Measurements from ENCODE around the gene GNA12.
A peak's percentile ranks its signal among the peaks of the same experiment; 100 is the strongest.

GNA12 gene

GRCh38 chr7:2701424-2701823, 142.7 kb downstream of the GNA12 start:
- TF ChIP-seq EZH2 (optimal IDR thresholded peaks at IDR 0.05; ENCODE audit: low read depth, low read length) (no peak), EZH2phosphoT487 (IDR thresholded peaks at IDR 0.05; ENCODE audit: low read length) (no peak), CTCF (IDR thresholded peaks at IDR 0.05; ENCODE audit: low read length) (no peak)
- no peak overlapping the region for H3K9ac ChIP-seq (ENCODE audit: low read length)

GRCh38 chr7:2700141-2700850, 143.8 kb downstream of the GNA12 start:
- DNase-seq = no peak
- no peak overlapping the region for H3K9ac ChIP-seq (ENCODE audit: low read length)
- no peaks in the 10 kb centered on the region for H4K20me1 ChIP-seq (ENCODE audit: insufficient read depth, low read length)
- H3K36me3 ChIP-seq (replicated peaks; ENCODE audit: insufficient read depth, low read length) = no peaks in the 10 kb centered on the region
- no peak overlapping the region for H3K27ac ChIP-seq (ENCODE audit: low read length)
- H3K4me3 ChIP-seq (ENCODE audit: low read length) = no peak overlapping the region
- peaks cover 13% of the 10 kb centered on the region; the same call in 1 of the 2 replicates for H3K27me3 ChIP-seq (replicated peaks; ENCODE audit: insufficient read depth, low read length)
- no peak overlapping the region for H3K4me2 ChIP-seq (ENCODE audit: low read depth, low read length)
- TF ChIP-seq EZH2phosphoT487 (IDR thresholded peaks at IDR 0.05; ENCODE audit: low read length) (no peak), EZH2 (optimal IDR thresholded peaks at IDR 0.05; ENCODE audit: low read depth, low read length) (no peak), CTCF (IDR thresholded peaks at IDR 0.05; ENCODE audit: low read length) (no peak)
- peaks cover 4% of the 10 kb centered on the region; the same call in 1 of the 2 replicates for H3K4me1 ChIP-seq (ENCODE audit: low read length)
- no peak overlapping the region for H2AFZ ChIP-seq (ENCODE audit: low read length)
- no peaks in the 10 kb centered on the region for H3K9me3 ChIP-seq (replicated peaks; ENCODE audit: insufficient read depth, low read length)
- H3F3A ChIP-seq (ENCODE audit: insufficient read depth, low read length) = peaks cover 8% of the 10 kb centered on the region
- no peaks in the 10 kb centered on the region for H3K9me2 ChIP-seq (replicated peaks; ENCODE audit: insufficient read depth, low read length)
- H3K79me2 ChIP-seq (ENCODE audit: low read length) = no peaks in the 10 kb centered on the region

More at GRCh38 chr7:2701424-2701823, 142.7 kb downstream of the GNA12 start:
- H3K4me3 ChIP-seq (ENCODE audit: low read length) = no peak overlapping the region
- H3K27ac ChIP-seq (ENCODE audit: low read length) = no peak overlapping the region
- H3K4me1 ChIP-seq (ENCODE audit: low read length) = peaks cover 4% of the 10 kb centered on the region; the same call in 1 of the 2 replicates
- no peaks in the 10 kb centered on the region for H3K79me2 ChIP-seq (ENCODE audit: low read length)
- no peak overlapping the region for H2AFZ ChIP-seq (ENCODE audit: low read length)
- H3K9me2 ChIP-seq (replicated peaks; ENCODE audit: insufficient read depth, low read length) = no peaks in the 10 kb centered on the region
- no peaks in the 10 kb centered on the region for H4K20me1 ChIP-seq (ENCODE audit: insufficient read depth, low read length)
- no peaks in the 10 kb centered on the region for H3K9me3 ChIP-seq (replicated peaks; ENCODE audit: insufficient read depth, low read length)
- no peak overlapping the region for H3K4me2 ChIP-seq (ENCODE audit: low read depth, low read length)
- no peak for DNase-seq
- H3K27me3 ChIP-seq (replicated peaks; ENCODE audit: insufficient read depth, low read length) = peaks cover 13% of the 10 kb centered on the region; the same call in 1 of the 2 replicates
- no peaks in the 10 kb centered on the region for H3K36me3 ChIP-seq (replicated peaks; ENCODE audit: insufficient read depth, low read length)
- H3F3A ChIP-seq (ENCODE audit: insufficient read depth, low read length) = peaks cover 8% of the 10 kb centered on the region

- no peak for DNase-seq
- H3F3A ChIP-seq (ENCODE audit: insufficient read depth, low read length) = peaks cover 8% of the 10 kb centered on the region
- H3K4me1 ChIP-seq (ENCODE audit: low read length) = peaks cover 4% of the 10 kb centered on the region; the same call in 1 of the 2 replicates
- TF ChIP-seq EZH2phosphoT487 (IDR thresholded peaks at IDR 0.05; ENCODE audit: low read length) (no peak), CTCF (IDR thresholded peaks at IDR 0.05; ENCODE audit: low read length) (no peak), EZH2 (optimal IDR thresholded peaks at IDR 0.05; ENCODE audit: low read depth, low read length) (no peak)
- H3K27me3 ChIP-seq (replicated peaks; ENCODE audit: insufficient read depth, low read length) = peaks cover 13% of the 10 kb centered on the region; the same call in 1 of the 2 replicates
- H3K9ac ChIP-seq (ENCODE audit: low read length) = peak overlapping the region; percentile 19; the same call in 1 of the 2 replicates
- H3K27ac ChIP-seq (ENCODE audit: low read length) = no peak overlapping the region
- no peaks in the 10 kb centered on the region for H3K36me3 ChIP-seq (replicated peaks; ENCODE audit: insufficient read depth, low read length)
- H3K9me2 ChIP-seq (replicated peaks; ENCODE audit: insufficient read depth, low read length) = no peaks in the 10 kb centered on the region
- H4K20me1 ChIP-seq (ENCODE audit: insufficient read depth, low read length) = no peaks in the 10 kb centered on the region
- H3K4me3 ChIP-seq (ENCODE audit: low read length) = peak overlapping the region; percentile 35; the same call in 1 of the 2 replicates
- H3K79me2 ChIP-seq (ENCODE audit: low read length) = no peaks in the 10 kb centered on the region
- peak overlapping the region; percentile 66 for H3K4me2 ChIP-seq (ENCODE audit: low read depth, low read length)
- H2AFZ ChIP-seq (ENCODE audit: low read length) = peak overlapping the region; percentile 68; the same call in 1 of the 2 replicates
- no peaks in the 10 kb centered on the region for H3K9me3 ChIP-seq (replicated peaks; ENCODE audit: insufficient read depth, low read length)
Observed at GRCh38 chr7:2699289-2699620, 144.9 kb downstream of the GNA12 start.

Data from MM.1S (cell line).